Mononuclear cell (primary cell): ENCODE data around the gene TTC39C. TPM values are rescaled to one million over a fixed set of nuclear protein-coding genes. Genes with fewer than 3 reads are reported as not detected.

Source experiments
- H3K27me3 ChIP-seq: 2 replicates; pipeline ENCODE4 v1.6.0; 2011; ENCODE audit warnings: low read length, control low read depth; ENCODE audit not compliant: insufficient read depth
- H3K4me1 ChIP-seq: 2 replicates; pipeline ENCODE4 v1.5.1; 2011; ENCODE audit warnings: mild to moderate bottlenecking, low read length, control low read depth; ENCODE audit not compliant: insufficient read depth
- H3K4me3 ChIP-seq: 2 replicates; pipeline ENCODE4 v1.5.1; 2011; ENCODE audit warnings: mild to moderate bottlenecking, low read length, moderate library complexity
- H3K9me3 ChIP-seq: 2 replicates; pipeline ENCODE4 v1.5.1; 2011; ENCODE audit warnings: low read depth, mild to moderate bottlenecking, control low read depth, low read length
- total RNA-seq: library from RNA; depleted of rRNA; stranded (reverse); fragments of >200 nt; gene quantifications from one replicate; pipeline ENCODE4 v1.2.3, GENCODE V29; 2012

The TTC39C gene
- total RNA-seq, 1 donor, result 81.8 TPM

GRCh38 chr18:24095976-24096375 is 81.4 kb downstream of the TTC39C start:
- Histone ChIP-seq H3K9me3 (peaks cover 7% of the 10 kb centered on the region), H3K4me1 (peaks cover 7% of the 10 kb centered on the region), H3K27me3 (no peaks in the 10 kb centered on the region), H3K4me3 (no peak overlapping the region)

- H3K4me3 ChIP-seq, result no peak overlapping the region
- H3K4me1 ChIP-seq, result no peaks in the 10 kb centered on the region
- H3K27me3 ChIP-seq, result no peaks in the 10 kb centered on the region
- H3K9me3 ChIP-seq, result no peaks in the 10 kb centered on the region
These were observed 88.9 kb downstream of the TTC39C start for GRCh38 chr18:24103320-24104021.

GRCh38 chr18:24104486-24104885 is 89.9 kb downstream of the TTC39C start:
- Histone ChIP-seq H3K9me3 (no peaks in the 10 kb centered on the region), H3K4me3 (no peak overlapping the region), H3K4me1 (no peaks in the 10 kb centered on the region), H3K27me3 (no peaks in the 10 kb centered on the region)

GRCh38 chr18:24108641-24109040 is 94.1 kb downstream of the TTC39C start:
- Histone ChIP-seq H3K9me3 (no peaks in the 10 kb centered on the region), H3K4me3 (no peak overlapping the region), H3K27me3 (no peaks in the 10 kb centered on the region), H3K4me1 (no peaks in the 10 kb centered on the region)

- Histone ChIP-seq H3K27me3 (no peaks in the 10 kb centered on the region), H3K4me1 (peaks cover 12% of the 10 kb centered on the region), H3K4me3 (no peak overlapping the region), H3K9me3 (no peaks in the 10 kb centered on the region)
These were observed 97.4 kb downstream of the TTC39C start for GRCh38 chr18:24111936-24112335.

- H3K27me3 ChIP-seq, result no peaks in the 10 kb centered on the region
- no peaks in the 10 kb centered on the region for H3K9me3 ChIP-seq
- H3K4me1 ChIP-seq, result peaks cover 12% of the 10 kb centered on the region
- H3K4me3 ChIP-seq, result no peak overlapping the region
These were observed 97.9 kb downstream of the TTC39C start for GRCh38 chr18:24112464-24112863.

GRCh38 chr18:24112874-24113615 is 98.5 kb downstream of the TTC39C start:
- no peaks in the 10 kb centered on the region for H3K27me3 ChIP-seq
- peaks cover 12% of the 10 kb centered on the region for H3K4me1 ChIP-seq
- no peak overlapping the region for H3K4me3 ChIP-seq
- no peaks in the 10 kb centered on the region for H3K9me3 ChIP-seq

- peaks cover 12% of the 10 kb centered on the region for H3K4me1 ChIP-seq
- H3K27me3 ChIP-seq, result no peaks in the 10 kb centered on the region
- H3K9me3 ChIP-seq, result no peaks in the 10 kb centered on the region
- no peak overlapping the region for H3K4me3 ChIP-seq
These were observed 100.5 kb downstream of the TTC39C start for GRCh38 chr18:24114924-24115549.

- no peaks in the 10 kb centered on the region for H3K27me3 ChIP-seq
- peaks cover 12% of the 10 kb centered on the region for H3K4me1 ChIP-seq
- H3K9me3 ChIP-seq, result no peaks in the 10 kb centered on the region
- H3K4me3 ChIP-seq, result no peak overlapping the region
These were observed 101.1 kb downstream of the TTC39C start for GRCh38 chr18:24115628-24116027.

- Histone ChIP-seq H3K9me3 (no peaks in the 10 kb centered on the region), H3K4me3 (no peak overlapping the region), H3K27me3 (no peaks in the 10 kb centered on the region), H3K4me1 (peaks cover 12% of the 10 kb centered on the region)
These were observed 104.4 kb downstream of the TTC39C start for GRCh38 chr18:24118750-24119577.

GRCh38 chr18:24120676-24121075 is 106.1 kb downstream of the TTC39C start:
- H3K4me3 ChIP-seq, result no peak overlapping the region
- peaks cover 2% of the 10 kb centered on the region for H3K4me1 ChIP-seq
- no peaks in the 10 kb centered on the region for H3K9me3 ChIP-seq
- H3K27me3 ChIP-seq, result no peaks in the 10 kb centered on the region

- H3K27me3 ChIP-seq, result no peaks in the 10 kb centered on the region
- H3K9me3 ChIP-seq, result no peaks in the 10 kb centered on the region
- no peak overlapping the region for H3K4me3 ChIP-seq
- no peaks in the 10 kb centered on the region for H3K4me1 ChIP-seq
These were observed 107.1 kb downstream of the TTC39C start for GRCh38 chr18:24121625-24122024.

- no peaks in the 10 kb centered on the region for H3K9me3 ChIP-seq
- H3K4me3 ChIP-seq, result no peak overlapping the region
- no peaks in the 10 kb centered on the region for H3K4me1 ChIP-seq
- no peaks in the 10 kb centered on the region for H3K27me3 ChIP-seq
These were observed 111.8 kb downstream of the TTC39C start for GRCh38 chr18:24126155-24126961.

- Histone ChIP-seq H3K9me3 (no peaks in the 10 kb centered on the region), H3K4me1 (no peaks in the 10 kb centered on the region), H3K4me3 (no peak overlapping the region), H3K27me3 (no peaks in the 10 kb centered on the region)
These were observed 113.2 kb downstream of the TTC39C start for GRCh38 chr18:24127735-24128134.
